Spinal cord (tissue), 10 donors: ENCODE results near the gene RABGAP1. TPM values are rescaled to one million over a fixed set of nuclear protein-coding genes. Genes with fewer than 3 reads are reported as not detected.

ENCODE experiments used
- DNase-seq, 6 donors: peaks; one replicate each; pipeline versions ENCODE4 v3.0.0 to v3.0.0-alpha.2; 2013 to 2015; ENCODE audit warnings: low spot score in 6 of 6, low read depth in 4 of 6
- H3K27ac ChIP-seq: one replicate; pipeline ENCODE4 v1.5.1; 2013; ENCODE audit warnings: low read depth, low read length, control low read depth
- H3K27me3 ChIP-seq: one replicate; pipeline ENCODE4 v1.6.1; 2013; ENCODE audit warnings: low read length; ENCODE audit not compliant: control insufficient read depth, insufficient read depth
- H3K36me3 ChIP-seq: one replicate; pipeline ENCODE4 v1.6.1; 2013; ENCODE audit warnings: low read length; ENCODE audit not compliant: control insufficient read depth, insufficient read depth
- H3K4me1 ChIP-seq: one replicate; pipeline ENCODE4 v1.6.1; 2013; ENCODE audit warnings: low read length; ENCODE audit not compliant: control insufficient read depth, insufficient read depth
- H3K4me3 ChIP-seq: one replicate; pipeline ENCODE4 v1.5.1; 2013; ENCODE audit warnings: low read depth, low read length, control low read depth
- H3K9me3 ChIP-seq: one replicate; pipeline ENCODE4 v1.6.1; 2013; ENCODE audit warnings: low read length; ENCODE audit not compliant: control insufficient read depth, insufficient read depth
- WGBS: methylation state at CpG from one replicate; pipeline ENCODE4 v1.1.5; 2013; ENCODE audit warnings: missing lambda C conversion rate; ENCODE audit not compliant: insufficient coverage; 5-methylcytosine and 5-hydroxymethylcytosine counted together
- polyA plus RNA-seq, 2 donors: library from polyadenylated mRNA; unstranded; fragments of 120-200 nt; gene quantifications; one replicate each; pipeline ENCODE4 v1.2.1, GENCODE V29; 2013; ENCODE audit not compliant: insufficient read length in 2 of 2
- total RNA-seq, 2 donors: library from RNA; depleted of rRNA in 1 of 2; stranded (reverse); fragments of 120-200 nt in 1 of 2; fragments of >200 nt in 1 of 2; gene quantifications; one replicate each; pipeline versions ENCODE4 v1.2.3 to v1.2.4, GENCODE V29; 2013 to 2014
- donor health status: healthy.

The RABGAP1 gene
- total and polyA plus RNA-seq, 4 donors: 60.2 to 104 (median 68.1) TPM

- WGBS: no CpG with 5 or more reads among the region's 1 CpG
- no peak overlapping the region for H3K4me3 ChIP-seq
- no peaks in the 10 kb centered on the region for H3K9me3 ChIP-seq
- H3K36me3 ChIP-seq: no peaks in the 10 kb centered on the region
- no peaks in the 10 kb centered on the region for H3K27me3 ChIP-seq
- H3K27ac ChIP-seq: no peak overlapping the region
- no peak for DNase-seq
- H3K4me1 ChIP-seq: no peaks in the 10 kb centered on the region
Measured at GRCh38 chr9:123067136-123067535, 126.3 kb downstream of the RABGAP1 start.

DNA sequence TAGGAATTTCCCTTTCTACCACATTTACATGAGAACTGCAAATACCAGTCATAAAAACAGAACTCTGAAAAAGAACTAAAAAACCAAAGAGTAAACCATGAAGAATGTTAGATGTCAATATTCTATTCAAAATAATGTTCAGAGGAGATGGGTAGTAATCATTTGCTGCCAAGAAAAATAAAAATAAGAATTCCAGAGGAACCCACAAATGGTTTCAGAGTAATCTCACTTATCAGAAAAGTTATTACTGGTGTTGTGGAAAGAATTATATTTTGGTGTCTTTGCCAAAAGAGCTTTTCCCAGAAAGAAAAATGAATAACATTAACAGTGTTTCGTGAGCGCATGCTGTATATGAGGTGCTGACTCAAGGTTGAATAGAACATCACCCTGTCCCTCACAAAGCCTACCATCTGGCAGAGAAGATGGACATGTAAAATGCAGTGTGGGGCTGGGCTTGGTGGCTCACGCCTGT is 128.2 kb downstream of the RABGAP1 start:
- 100% methylated on average over 1 of the region's 3 CpGs for WGBS
- H3K9me3 ChIP-seq: no peaks in the 10 kb centered on the region
- H3K4me1 ChIP-seq: no peaks in the 10 kb centered on the region
- DNase-seq: no peak
- no peak overlapping the region for H3K4me3 ChIP-seq
- H3K36me3 ChIP-seq: no peaks in the 10 kb centered on the region
- no peak overlapping the region for H3K27ac ChIP-seq
- H3K27me3 ChIP-seq: no peaks in the 10 kb centered on the region

DNA sequence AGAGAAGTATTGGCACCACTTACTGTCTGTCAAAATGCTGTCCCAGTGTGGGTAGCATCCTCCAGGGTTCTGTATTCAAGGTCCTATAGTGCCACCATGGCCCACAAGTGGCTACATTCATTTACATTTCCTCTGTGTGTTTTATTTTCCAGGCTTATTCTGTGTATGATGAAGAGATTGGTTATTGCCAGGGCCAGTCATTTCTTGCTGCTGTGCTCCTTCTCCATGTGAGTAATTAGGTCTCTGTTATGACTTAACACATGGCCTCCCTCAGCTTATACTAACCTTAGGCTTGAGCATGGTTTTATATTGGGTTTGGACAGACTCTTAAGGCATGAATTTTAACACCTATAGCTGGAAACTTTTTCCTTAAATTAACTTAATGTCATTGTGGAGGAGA is 129.4 kb downstream of the RABGAP1 start:
- Histone ChIP-seq H3K4me3 (no peak overlapping the region), H3K27ac (no peak overlapping the region), H3K9me3 (no peaks in the 10 kb centered on the region), H3K36me3 (no peaks in the 10 kb centered on the region), H3K4me1 (no peaks in the 10 kb centered on the region), H3K27me3 (no peaks in the 10 kb centered on the region)
- no peak for DNase-seq

DNA sequence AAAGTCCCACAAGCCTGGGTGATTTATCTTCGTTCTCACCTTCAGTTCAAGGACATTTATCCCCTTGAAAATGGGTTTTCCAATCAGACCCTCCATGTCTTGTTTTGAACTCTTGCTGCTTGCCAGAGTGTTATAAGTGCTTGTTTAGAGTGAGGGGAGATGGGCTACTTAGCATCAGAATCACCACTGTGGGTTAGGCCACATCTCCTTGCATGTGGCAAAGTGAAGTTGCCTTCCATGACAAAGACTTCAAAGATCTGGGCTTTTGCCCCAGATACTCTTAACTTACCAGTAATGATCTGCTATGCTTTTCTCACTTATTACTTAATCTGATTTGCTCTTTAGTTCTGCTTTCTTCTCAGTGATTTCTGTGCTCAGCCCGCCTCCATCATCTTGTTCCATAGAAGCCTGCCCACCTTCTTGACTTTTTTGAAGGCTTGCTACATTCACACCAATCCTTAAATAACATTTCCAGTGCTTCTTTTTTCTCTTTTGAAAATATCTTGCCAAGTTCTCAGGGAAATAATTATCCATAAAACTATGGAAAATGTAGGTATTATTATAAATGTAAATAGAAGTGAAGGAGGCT is 131.7 kb downstream of the RABGAP1 start:
- Histone ChIP-seq H3K9me3 (no peaks in the 10 kb centered on the region), H3K27me3 (no peaks in the 10 kb centered on the region), H3K4me3 (no peak overlapping the region), H3K4me1 (no peaks in the 10 kb centered on the region), H3K27ac (no peak overlapping the region), H3K36me3 (peaks cover 3% of the 10 kb centered on the region)
- DNase-seq: no peak
- WGBS: 100% methylated on average over 1 of the region's 2 CpGs

GRCh38 chr9:123073441-123073840 is 132.6 kb downstream of the RABGAP1 start:
- H3K4me3 ChIP-seq: no peak overlapping the region
- H3K27ac ChIP-seq: no peak overlapping the region
- peaks cover 3% of the 10 kb centered on the region for H3K36me3 ChIP-seq
- DNase-seq: no peak
- H3K4me1 ChIP-seq: no peaks in the 10 kb centered on the region
- no peaks in the 10 kb centered on the region for H3K9me3 ChIP-seq
- no peaks in the 10 kb centered on the region for H3K27me3 ChIP-seq
- 58% methylated on average over 2 of the region's 5 CpGs for WGBS

GRCh38 chr9:123073991-123074422 is 133.2 kb downstream of the RABGAP1 start:
- H3K27ac ChIP-seq: no peak overlapping the region
- peaks cover 3% of the 10 kb centered on the region for H3K36me3 ChIP-seq
- no peaks in the 10 kb centered on the region for H3K27me3 ChIP-seq
- no CpG with 5 or more reads among the region's 1 CpG for WGBS
- H3K4me3 ChIP-seq: no peak overlapping the region
- H3K9me3 ChIP-seq: no peaks in the 10 kb centered on the region
- no peak for DNase-seq
- no peaks in the 10 kb centered on the region for H3K4me1 ChIP-seq

GRCh38 chr9:123074628-123075027 is 133.8 kb downstream of the RABGAP1 start:
- H3K4me3 ChIP-seq: no peak overlapping the region
- DNase-seq: no peak
- H3K9me3 ChIP-seq: no peaks in the 10 kb centered on the region
- H3K36me3 ChIP-seq: peaks cover 7% of the 10 kb centered on the region
- no peak overlapping the region for H3K27ac ChIP-seq
- no peaks in the 10 kb centered on the region for H3K27me3 ChIP-seq
- WGBS: no CpG with 5 or more reads among the region's 3 CpGs
- H3K4me1 ChIP-seq: no peaks in the 10 kb centered on the region

DNA sequence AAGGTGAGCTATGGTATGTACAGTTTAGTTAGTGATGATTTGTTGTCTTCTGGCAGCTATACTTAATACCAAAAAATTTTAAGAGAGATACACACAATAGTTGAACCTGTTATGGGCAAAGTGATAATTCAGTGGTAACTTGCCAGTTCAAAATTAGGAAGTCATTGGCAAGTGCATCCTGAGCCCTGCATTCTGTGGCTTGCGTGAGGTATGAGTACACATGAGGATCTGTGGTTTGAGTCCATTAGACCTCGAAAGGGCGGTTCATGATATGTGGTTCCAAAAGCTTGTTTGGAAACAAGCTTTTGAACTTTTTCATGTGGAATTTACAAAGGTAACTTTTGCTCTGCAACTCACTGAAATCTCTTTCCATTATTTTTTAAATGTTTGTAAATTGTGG is 139.6 kb downstream of the RABGAP1 start:
- WGBS: 100% methylated on average over 1 of the region's 3 CpGs
- DNase-seq: no peak
- no peak overlapping the region for H3K27ac ChIP-seq

GRCh38 chr9:123081824-123082223 is 141.0 kb downstream of the RABGAP1 start:
- H3K36me3 ChIP-seq: peaks cover 14% of the 10 kb centered on the region
- no peak overlapping the region for H3K4me3 ChIP-seq
- peak in 5 of 6 donors; percentile 17 to 85 (median 44) for DNase-seq
- no peaks in the 10 kb centered on the region for H3K9me3 ChIP-seq
- H3K27me3 ChIP-seq: no peaks in the 10 kb centered on the region
- WGBS: no CpG with 5 or more reads among the region's 2 CpGs
- H3K27ac ChIP-seq: no peak overlapping the region
- H3K4me1 ChIP-seq: no peaks in the 10 kb centered on the region

More for the DNA sequence above, 139.6 kb downstream of the RABGAP1 start:
- no peaks in the 10 kb centered on the region for H3K9me3 ChIP-seq
- no peaks in the 10 kb centered on the region for H3K4me1 ChIP-seq
- no peak overlapping the region for H3K4me3 ChIP-seq
- peaks cover 14% of the 10 kb centered on the region for H3K36me3 ChIP-seq
- H3K27me3 ChIP-seq: no peaks in the 10 kb centered on the region

DNA sequence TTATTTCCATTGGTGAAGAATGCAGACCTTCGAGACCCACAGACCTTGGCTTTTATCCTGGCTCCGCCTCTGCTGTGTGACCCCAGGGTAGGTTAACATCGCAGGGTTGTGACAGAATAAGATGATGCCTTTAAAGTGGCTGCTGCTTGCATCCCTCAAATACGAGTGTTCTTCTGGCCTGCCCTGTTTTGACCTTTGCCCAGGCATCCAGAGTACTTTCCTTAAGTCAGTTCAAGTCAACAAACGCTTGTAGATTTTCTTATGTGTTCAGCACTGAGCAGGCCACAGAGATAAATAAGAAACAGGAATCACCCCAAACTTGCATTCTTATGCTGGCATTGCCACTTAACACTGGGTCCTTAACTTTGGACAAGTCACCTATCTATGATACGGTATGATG is 142.9 kb downstream of the RABGAP1 start:
- Histone ChIP-seq H3K27me3 (no peaks in the 10 kb centered on the region), H3K36me3 (peaks cover 18% of the 10 kb centered on the region), H3K9me3 (no peaks in the 10 kb centered on the region), H3K4me3 (no peak overlapping the region), H3K27ac (no peak overlapping the region), H3K4me1 (no peaks in the 10 kb centered on the region)
- WGBS: 73% methylated on average over 5 of the region's 6 CpGs
- no peak for DNase-seq
